IMR-90 (cell line): ENCODE measurements around the gene STARD3. TPM values are rescaled to one million over a fixed set of nuclear protein-coding genes. Genes with fewer than 3 reads are reported as not detected.

Experiments
- ATAC-seq: fragments of 200-7000 bp; cut with Tn5 transposase; 2 replicates; pipeline ENCODE4 v1.9.1; 2020; ENCODE audit warnings: low read depth, mild to moderate bottlenecking, moderate library complexity
- BruUV-seq: library from RNA; stranded (reverse); fragments of 400-500 nt; replicated peaks from 2 replicates; lab custom pipeline; 2021; lab: Mats Ljungman, UMichigan
- CTCF ChIA-PET: fragments of 300-600 bp; formaldehyde crosslinking; extraction: SDS; loops from one replicate; lab custom pipeline; 2021; ENCODE audit warnings: antibody characterized with exemption; lab: Yijun Ruan, JAX
- POLR2A ChIA-PET: fragments of 300-600 bp; sonication (Branson Sonifier 250); formaldehyde crosslinking; loops from one replicate; lab custom pipeline; 2022; ENCODE audit warnings: antibody characterized with exemption; ENCODE audit not compliant: unreplicated experiment; lab: Charles Lee
- DNase-seq: peaks from one replicate; pipeline ENCODE4 v3.0.0; 2013
- H2AFZ ChIP-seq: replicated peaks from 2 replicates; pipeline ENCODE3; 2013; ENCODE audit warnings: low read length, mild to moderate bottlenecking; ENCODE audit not compliant: poor library complexity
- H2AK5ac ChIP-seq: 2 replicates; pipeline ENCODE4 v1.6.1; 2013; ENCODE audit warnings: low read depth, low read length, inconsistent platforms
- H2AK9ac ChIP-seq: replicated peaks from 2 replicates; pipeline ENCODE3; 2013; ENCODE audit warnings: mild to moderate bottlenecking, low read depth, low read length, moderate library complexity; ENCODE audit not compliant: poor library complexity
- H2BK120ac ChIP-seq: 2 replicates; pipeline ENCODE4 v1.6.1; 2013; ENCODE audit warnings: low read depth, low read length, inconsistent platforms
- H2BK15ac ChIP-seq: 3 replicates; pipeline ENCODE4 v1.6.1; 2013; ENCODE audit warnings: low read depth, low read length, inconsistent platforms
- H2BK20ac ChIP-seq: 2 replicates; pipeline ENCODE4 v1.6.1; 2013; ENCODE audit warnings: low read depth, mild to moderate bottlenecking, inconsistent platforms, low read length, moderate library complexity
- H2BK5ac ChIP-seq: 2 replicates; pipeline ENCODE4 v1.6.1; 2013; ENCODE audit warnings: mild to moderate bottlenecking, low read depth, low read length, inconsistent platforms; ENCODE audit not compliant: poor library complexity, severe bottlenecking
- H3K14ac ChIP-seq: replicated peaks from 2 replicates; pipeline ENCODE4 v1.6.1; 2013; ENCODE audit warnings: low read depth, low read length, inconsistent platforms
- H3K18ac ChIP-seq: 2 replicates; pipeline ENCODE4 v1.6.1; 2013; ENCODE audit warnings: low read depth, low read length, control low read depth
- H3K23ac ChIP-seq: 2 replicates; pipeline ENCODE4 v1.6.1; 2013; ENCODE audit warnings: low read depth, low read length, inconsistent platforms
- H3K27ac ChIP-seq: 2 replicates; pipeline ENCODE4 v1.5.1; 2013; ENCODE audit warnings: mild to moderate bottlenecking, control low read depth, low read length; ENCODE audit not compliant: insufficient read depth
- H3K27me3 ChIP-seq: 2 replicates; pipeline ENCODE4 v1.6.1; 2013; ENCODE audit warnings: low read length; ENCODE audit not compliant: control insufficient read depth, insufficient read depth
- H3K36me3 ChIP-seq: 2 replicates; pipeline ENCODE4 v1.6.1; 2013; ENCODE audit warnings: low read length, mixed read lengths; ENCODE audit not compliant: control insufficient read depth, insufficient read depth
- H3K4ac ChIP-seq: 2 replicates; pipeline ENCODE4 v1.6.1; 2013; ENCODE audit warnings: low read depth, low read length, inconsistent platforms
- H3K4me1 ChIP-seq: 2 replicates; pipeline ENCODE4 v1.6.1; 2013; ENCODE audit warnings: low read length, mixed read lengths; ENCODE audit not compliant: control insufficient read depth, insufficient read depth
- H3K4me2 ChIP-seq: 2 replicates; pipeline ENCODE4 v1.6.1; 2013; ENCODE audit warnings: low read depth, mild to moderate bottlenecking, control low read depth, low read length, moderate library complexity
- H3K4me3 ChIP-seq: 2 replicates; pipeline ENCODE4 v1.5.1; 2013; ENCODE audit warnings: low read depth, mild to moderate bottlenecking, control low read depth, low read length, moderate library complexity; ENCODE audit not compliant: insufficient read depth
- H3K56ac ChIP-seq: 2 replicates; pipeline ENCODE4 v1.6.1; 2013; ENCODE audit warnings: low read length, inconsistent platforms; ENCODE audit not compliant: insufficient read depth; ENCODE audit errors: extremely low read depth
- H3K79me1 ChIP-seq, 2 experiments: 2 replicates each; pipeline ENCODE4 v1.6.1; 2013; ENCODE audit warnings: low read length in 2 of 2, inconsistent platforms in 1 of 2, low read depth in 1 of 2
- H3K9ac ChIP-seq: 2 replicates; pipeline ENCODE4 v1.6.1; 2013; ENCODE audit warnings: low read depth, low read length, control low read depth
- H3K9me1 ChIP-seq: 2 replicates; pipeline ENCODE4 v1.6.1; 2013; ENCODE audit warnings: low read length, inconsistent platforms; ENCODE audit not compliant: insufficient read depth
- H3K9me3 ChIP-seq: 2 replicates; pipeline ENCODE4 v1.6.1; 2013; ENCODE audit warnings: low read length; ENCODE audit not compliant: control insufficient read depth, insufficient read depth
- H4K20me1 ChIP-seq: 2 replicates; pipeline ENCODE4 v1.6.1; 2013; ENCODE audit warnings: low read length, inconsistent platforms; ENCODE audit not compliant: insufficient read depth
- H4K5ac ChIP-seq: 2 replicates; pipeline ENCODE4 v1.6.1; 2013; ENCODE audit warnings: mild to moderate bottlenecking, low read depth, low read length, control low read depth
- H4K8ac ChIP-seq, 2 experiments: 2 replicates each; pipeline ENCODE4 v1.6.1; 2013; ENCODE audit warnings: low read depth in 2 of 2, low read length in 2 of 2, control low read depth in 1 of 2, inconsistent platforms in 1 of 2
- H4K91ac ChIP-seq: 2 replicates; pipeline ENCODE4 v1.6.1; 2013; ENCODE audit warnings: low read depth, low read length, inconsistent platforms; ENCODE audit not compliant: insufficient read depth
- MAFK ChIP-seq: IDR thresholded peaks from 2 replicates; pipeline ENCODE4 v1.6.1; 2012; ENCODE audit warnings: low read depth, low read length, improper control_type of control experiment
- NFE2L2 ChIP-seq: fragments of 150-350 bp; IDR thresholded peaks from 2 replicates; pipeline ENCODE4 v1.6.1; 2016; ENCODE audit warnings: low read depth, mild to moderate bottlenecking, low read length
- RAD21 ChIP-seq: IDR thresholded peaks from 2 replicates; pipeline ENCODE4 v1.6.1; 2012; ENCODE audit warnings: low read length, improper control_type of control experiment
- RCOR1 ChIP-seq: IDR thresholded peaks from 2 replicates; pipeline ENCODE4 v1.6.1; 2012; ENCODE audit warnings: mild to moderate bottlenecking, low read length, improper control_type of control experiment; ENCODE audit not compliant: insufficient replicate concordance
- WGBS, 2 experiments: methylation state at CpG; one replicate each; pipeline versions ENCODE4 v1.1.5 to v1.1.7; 2013; ENCODE audit warnings: missing lambda C conversion rate in 2 of 2; ENCODE audit not compliant: insufficient read length in 1 of 2; ENCODE audit errors: extremely low coverage in 2 of 2; 5-methylcytosine and 5-hydroxymethylcytosine counted together
- dilution Hi-C: fragments of 300-500 bp; cut with HindIII; formaldehyde crosslinking; loops from one replicate; pipeline ENCODE4 v1.14.3; 2018; ENCODE audit warnings: low sequenced_read_pairs; ENCODE audit not compliant: unreplicated experiment
- in situ Hi-C: fragments of 300-500 bp; cut with MboI; formaldehyde crosslinking; loops from 3 replicates; pipeline ENCODE4 v1.14.3; 2019; ENCODE audit warnings: low sequenced_read_pairs, inconsistent platforms, mixed read lengths
- intact Hi-C: fragments of 100-400 bp; cut with micrococcal nuclease; formaldehyde crosslinking; loops from 2 replicates; pipeline ENCODE4 v1.10.0; 2022
- polyA plus RNA-seq, 3 experiments: library from polyadenylated mRNA; depleted of rRNA; stranded (reverse); fragments of >200 nt; gene quantifications; 2 replicates each; pipeline ENCODE4 v1.2.3, GENCODE V29; 2012; ENCODE audit warnings: low replicate concordance in 1 of 3
- total RNA-seq: library from RNA; depleted of rRNA; stranded (reverse); fragments of >200 nt; gene quantifications from 2 replicates; pipeline ENCODE4 v1.2.3, GENCODE V29; 2012

STARD3 gene
- total and polyA plus RNA-seq, 2 of the 4 experiments (the other 2 are of a cell fraction): 8.1 to 50.4 TPM

- TF ChIP-seq NFE2L2 (no peak), RCOR1 (no peak)
Measured at GRCh38 chr17:39664581-39665561, 27.9 kb downstream of the STARD3 start, which contains the start of gene TCAP (continued).

DNA sequence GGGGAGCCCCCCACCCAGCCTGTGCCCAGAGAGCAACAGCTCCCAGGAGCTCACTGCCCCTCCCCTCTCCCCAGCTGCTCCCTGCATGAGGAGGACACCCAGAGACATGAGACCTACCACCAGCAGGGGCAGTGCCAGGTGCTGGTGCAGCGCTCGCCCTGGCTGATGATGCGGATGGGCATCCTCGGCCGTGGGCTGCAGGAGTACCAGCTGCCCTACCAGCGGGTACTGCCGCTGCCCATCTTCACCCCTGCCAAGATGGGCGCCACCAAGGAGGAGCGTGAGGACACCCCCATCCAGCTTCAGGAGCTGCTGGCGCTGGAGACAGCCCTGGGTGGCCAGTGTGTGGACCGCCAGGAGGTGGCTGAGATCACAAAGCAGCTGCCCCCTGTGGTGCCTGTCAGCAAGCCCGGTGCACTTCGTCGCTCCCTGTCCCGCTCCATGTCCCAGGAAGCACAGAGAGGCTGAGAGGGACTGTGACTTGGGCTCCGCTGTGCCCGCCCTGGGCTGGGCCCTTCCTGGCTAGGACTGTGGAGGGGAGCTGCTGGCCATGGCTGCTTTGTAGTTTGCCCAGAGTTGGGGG, 28.8 kb downstream of the STARD3 start:
- H3K56ac ChIP-seq: no peak overlapping the region
- no peak overlapping the region for H4K8ac ChIP-seq
- H3K4me1 ChIP-seq: peaks cover 7% of the 10 kb centered on the region; the same call in 1 of the 2 replicates
- H2BK15ac ChIP-seq: no peak overlapping the region
- peak overlapping the region; percentile 24 for H2AK9ac ChIP-seq
- H3K4me3 ChIP-seq: no peak overlapping the region
- H3K14ac ChIP-seq: no peak overlapping the region
- no peaks in the 10 kb centered on the region; the same call in none of the 2 replicates for H4K20me1 ChIP-seq
- H2BK5ac ChIP-seq: no peak overlapping the region
- H3K79me1 ChIP-seq: no peaks in the 10 kb centered on the region
- ATAC-seq: no peak
- no peak overlapping the region for H2BK120ac ChIP-seq
- H4K91ac ChIP-seq: no peak overlapping the region
- in situ Hi-C loops (no loop called here), intact Hi-C loops (no loop called here), dilution Hi-C loops (no loop called here)
- peaks cover 29% of the 10 kb centered on the region for H3K27me3 ChIP-seq
- H2AK5ac ChIP-seq: no peak overlapping the region
- no peak for TF ChIP-seq NFE2L2
- TF ChIP-seq MAFK: no peak
- no peak for TF ChIP-seq RCOR1
- no peak for TF ChIP-seq RAD21
- H3K9ac ChIP-seq: no peak overlapping the region
- no peaks in the 10 kb centered on the region for H3K9me3 ChIP-seq
- H3K18ac ChIP-seq: no peak overlapping the region
- no peak overlapping the region for H3K4ac ChIP-seq
- ChIA-PET CTCF (interaction anchor here (1.0 to 1.7 kb wide), 3 partner anchors 12 to 44 kb away, joined by 3 to 5 read pairs (median 4); no protein-coding TSS in a partner anchor), POLR2A (no interaction called here)
- peaks cover 15% of the 10 kb centered on the region for H3K36me3 ChIP-seq
- H4K5ac ChIP-seq: no peak overlapping the region
- no peak for DNase-seq
- no peak overlapping the region for H3K4me2 ChIP-seq
- no peaks in the 10 kb centered on the region for H3K9me1 ChIP-seq
- H3K27ac ChIP-seq: no peak overlapping the region
- no peak overlapping the region for H3K23ac ChIP-seq
- no peak overlapping the region for H2AFZ ChIP-seq
- no peak overlapping the region for H2BK20ac ChIP-seq
- no TSS peak for BruUV-seq
- WGBS, 2 experiments: 64% methylated on average over 9 of the region's 17 CpGs; no CpG with 5 or more reads in 1 of the 2 experiments
